C4-2B (cell line): ENCODE results near the gene SLC35D2.

Source experiments
- H3K27ac ChIP-seq: fragments of 450-650 bp; 2 replicates; pipeline ENCODE4 v1.5.1; 2017
- ZFX ChIP-seq: fragments of 450-650 bp; IDR thresholded peaks from 2 replicates; pipeline ENCODE4 v1.6.1; 2017
- TF ChIP-seq, protein P1 (sequence below): fragments of 450-650 bp; conservative IDR thresholded peaks from 2 replicates; pipeline ENCODE4 v1.5.1; 2017; ENCODE audit warnings: mild to moderate bottlenecking

Gene SLC35D2

DNA sequence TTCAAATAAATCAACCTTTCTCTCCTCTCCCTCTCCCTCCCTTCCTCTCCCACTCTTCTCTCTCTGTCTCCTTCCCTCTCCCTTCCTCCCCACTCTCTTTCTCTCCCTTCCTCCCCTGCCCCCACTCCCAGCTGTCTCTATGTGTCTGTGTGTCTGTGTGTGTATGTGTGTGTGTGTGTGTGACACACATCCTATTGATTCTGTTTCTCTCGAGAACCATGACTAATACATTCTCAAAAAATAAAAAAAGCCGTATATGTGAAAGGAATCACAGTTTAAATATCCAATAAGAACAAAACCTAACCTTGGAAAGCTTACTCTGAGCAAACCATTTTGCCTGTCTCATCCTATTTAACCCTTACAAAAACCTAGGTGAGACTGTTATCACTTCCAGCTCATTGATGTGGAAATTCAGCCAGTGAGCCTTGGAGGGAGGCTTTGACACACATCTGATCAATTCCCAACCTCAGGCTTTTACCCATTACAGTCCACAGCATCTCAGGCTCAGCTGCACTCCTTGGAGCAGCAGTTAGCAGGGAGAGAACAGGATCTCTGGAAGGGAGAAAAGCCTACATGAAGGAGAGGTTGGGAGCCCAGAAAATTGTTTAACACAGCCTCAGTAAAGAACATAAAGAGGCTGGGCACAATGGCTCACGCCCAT lies 89.9 kb downstream of the SLC35D2 start:
- TF ChIP-seq, protein P1, sequence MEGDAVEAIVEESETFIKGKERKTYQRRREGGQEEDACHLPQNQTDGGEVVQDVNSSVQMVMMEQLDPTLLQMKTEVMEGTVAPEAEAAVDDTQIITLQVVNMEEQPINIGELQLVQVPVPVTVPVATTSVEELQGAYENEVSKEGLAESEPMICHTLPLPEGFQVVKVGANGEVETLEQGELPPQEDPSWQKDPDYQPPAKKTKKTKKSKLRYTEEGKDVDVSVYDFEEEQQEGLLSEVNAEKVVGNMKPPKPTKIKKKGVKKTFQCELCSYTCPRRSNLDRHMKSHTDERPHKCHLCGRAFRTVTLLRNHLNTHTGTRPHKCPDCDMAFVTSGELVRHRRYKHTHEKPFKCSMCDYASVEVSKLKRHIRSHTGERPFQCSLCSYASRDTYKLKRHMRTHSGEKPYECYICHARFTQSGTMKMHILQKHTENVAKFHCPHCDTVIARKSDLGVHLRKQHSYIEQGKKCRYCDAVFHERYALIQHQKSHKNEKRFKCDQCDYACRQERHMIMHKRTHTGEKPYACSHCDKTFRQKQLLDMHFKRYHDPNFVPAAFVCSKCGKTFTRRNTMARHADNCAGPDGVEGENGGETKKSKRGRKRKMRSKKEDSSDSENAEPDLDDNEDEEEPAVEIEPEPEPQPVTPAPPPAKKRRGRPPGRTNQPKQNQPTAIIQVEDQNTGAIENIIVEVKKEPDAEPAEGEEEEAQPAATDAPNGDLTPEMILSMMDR, result no peak
- no peak for TF ChIP-seq ZFX
- no peak overlapping the region for H3K27ac ChIP-seq

DNA sequence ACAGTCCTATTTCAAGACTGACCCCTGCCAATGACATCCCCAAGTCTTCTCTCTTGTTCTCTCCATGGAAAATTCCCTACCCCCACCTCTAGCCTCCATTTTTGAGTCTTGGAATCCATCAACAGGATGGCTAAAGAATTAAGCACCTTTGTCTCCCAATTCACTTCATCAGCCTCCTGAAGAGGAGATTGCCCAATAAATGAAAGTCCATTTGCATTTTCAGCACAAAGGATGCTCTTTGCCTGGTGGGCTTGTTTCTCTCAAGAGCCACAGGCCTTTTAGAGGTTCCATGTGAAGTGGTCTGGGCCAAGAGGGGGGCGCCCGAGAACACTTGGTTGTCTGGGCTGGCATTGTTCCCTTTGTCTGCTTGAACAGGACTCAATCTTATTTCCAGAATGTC lies 94.1 kb downstream of the SLC35D2 start:
- TF ChIP-seq, protein P1, result no peak
- no peak for TF ChIP-seq ZFX
- no peak overlapping the region for H3K27ac ChIP-seq

DNA sequence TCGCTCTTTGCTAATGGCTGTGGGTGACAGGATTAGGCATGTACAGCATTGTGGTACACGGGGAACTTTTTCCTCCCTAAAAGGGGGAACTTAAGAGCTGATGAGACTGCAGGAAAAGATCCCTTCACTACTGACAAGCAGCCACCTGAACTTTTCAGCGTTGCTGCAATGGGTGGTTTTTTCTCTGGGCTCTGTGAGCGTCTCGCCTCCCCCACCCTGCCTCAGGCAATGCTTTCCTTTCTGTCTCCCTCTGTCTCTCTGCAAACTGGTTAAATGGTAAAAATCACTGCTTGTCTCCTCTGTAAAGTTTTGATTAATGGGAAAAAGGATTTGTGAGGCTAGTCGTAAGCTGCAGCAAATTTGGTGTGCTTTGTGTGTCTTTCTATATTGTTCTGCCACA lies 101.9 kb downstream of the SLC35D2 start:
- TF ChIP-seq, protein P1, result no peak
- TF ChIP-seq ZFX, result no peak
- H3K27ac ChIP-seq, result no peak overlapping the region

DNA sequence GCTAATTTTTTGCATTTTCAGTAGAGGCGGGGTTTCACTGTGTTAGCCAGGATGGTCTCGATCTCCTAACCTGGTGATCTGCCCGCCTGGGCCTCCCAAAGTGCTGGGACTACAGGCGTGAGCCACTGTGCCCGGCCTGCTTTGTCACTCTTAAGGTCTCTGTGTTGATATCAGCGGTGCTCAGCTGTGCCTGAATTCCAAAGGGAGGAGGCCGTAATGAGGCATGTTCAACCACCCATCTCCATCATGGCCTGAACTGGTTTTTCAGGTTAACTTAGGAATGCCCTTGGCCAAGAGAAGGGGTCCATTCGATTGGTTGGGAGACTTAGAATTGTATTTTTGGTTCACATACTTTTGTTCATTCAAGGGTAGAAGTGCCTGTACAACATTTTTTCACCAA lies 103.6 kb downstream of the SLC35D2 start:
- no peak overlapping the region for H3K27ac ChIP-seq
- TF ChIP-seq, protein P1, result no peak
- no peak for TF ChIP-seq ZFX

DNA sequence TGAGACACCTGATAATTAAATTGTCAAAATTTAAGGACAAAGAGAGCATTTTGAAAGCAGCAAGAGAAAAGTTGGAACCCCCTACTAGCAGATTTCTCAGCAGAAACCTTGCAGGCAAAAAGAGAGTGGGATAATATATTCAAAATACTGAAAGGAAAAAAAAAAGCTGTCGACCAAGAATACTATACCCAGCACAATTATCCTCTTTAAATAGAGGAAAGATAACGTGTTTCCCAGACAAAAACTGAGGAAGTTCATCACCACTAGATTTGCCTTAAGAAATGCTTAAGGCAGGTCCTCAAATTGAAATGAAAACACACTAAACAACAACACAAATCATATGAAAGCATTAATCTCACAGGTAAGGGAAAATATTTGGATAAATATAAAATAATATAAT lies 108.6 kb downstream of the SLC35D2 start:
- TF ChIP-seq, protein P1, result no peak
- no peak for TF ChIP-seq ZFX
- no peak overlapping the region for H3K27ac ChIP-seq
